GM12874 (cell line): ENCODE data around the gene TOLLIP.

Source experiments
- TF ChIP-seq, protein P1 (sequence below): IDR thresholded peaks from 2 replicates; pipeline ENCODE4 v1.5.1; 2011; ENCODE audit warnings: low read depth, mild to moderate bottlenecking, control low read depth, low read length, moderate library complexity; ENCODE audit not compliant: insufficient read depth

Gene TOLLIP

GRCh38 chr11:1297576-1298473, 11.6 kb downstream of the TOLLIP start:
- TF ChIP-seq, protein P1, sequence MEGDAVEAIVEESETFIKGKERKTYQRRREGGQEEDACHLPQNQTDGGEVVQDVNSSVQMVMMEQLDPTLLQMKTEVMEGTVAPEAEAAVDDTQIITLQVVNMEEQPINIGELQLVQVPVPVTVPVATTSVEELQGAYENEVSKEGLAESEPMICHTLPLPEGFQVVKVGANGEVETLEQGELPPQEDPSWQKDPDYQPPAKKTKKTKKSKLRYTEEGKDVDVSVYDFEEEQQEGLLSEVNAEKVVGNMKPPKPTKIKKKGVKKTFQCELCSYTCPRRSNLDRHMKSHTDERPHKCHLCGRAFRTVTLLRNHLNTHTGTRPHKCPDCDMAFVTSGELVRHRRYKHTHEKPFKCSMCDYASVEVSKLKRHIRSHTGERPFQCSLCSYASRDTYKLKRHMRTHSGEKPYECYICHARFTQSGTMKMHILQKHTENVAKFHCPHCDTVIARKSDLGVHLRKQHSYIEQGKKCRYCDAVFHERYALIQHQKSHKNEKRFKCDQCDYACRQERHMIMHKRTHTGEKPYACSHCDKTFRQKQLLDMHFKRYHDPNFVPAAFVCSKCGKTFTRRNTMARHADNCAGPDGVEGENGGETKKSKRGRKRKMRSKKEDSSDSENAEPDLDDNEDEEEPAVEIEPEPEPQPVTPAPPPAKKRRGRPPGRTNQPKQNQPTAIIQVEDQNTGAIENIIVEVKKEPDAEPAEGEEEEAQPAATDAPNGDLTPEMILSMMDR: no peak

GRCh38 chr11:1297011-1297575, 12.3 kb downstream of the TOLLIP start:
- TF ChIP-seq, protein P1: no peak

DNA sequence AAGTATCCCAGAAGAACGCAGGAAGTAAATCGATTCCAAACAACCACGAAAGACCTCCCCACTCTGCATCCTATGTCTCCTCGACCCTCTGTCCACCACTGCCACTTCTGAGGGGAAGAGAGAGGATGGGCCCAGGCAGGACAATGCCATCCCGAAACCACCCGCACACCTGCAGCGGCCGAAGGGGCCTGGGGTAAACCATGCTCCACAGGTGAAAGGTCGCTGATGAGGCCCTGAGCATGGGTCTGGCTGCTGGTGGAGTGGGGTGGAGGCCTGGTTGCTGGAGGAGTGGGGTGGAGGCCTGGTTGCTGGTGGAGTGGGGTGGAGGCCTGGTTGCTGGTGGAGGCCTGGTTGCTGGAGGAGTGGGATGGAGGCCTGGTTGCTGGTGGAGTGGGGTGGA, 13.1 kb downstream of the TOLLIP start:
- TF ChIP-seq, protein P1: no peak

GRCh38 chr11:1295591-1295990, 13.8 kb downstream of the TOLLIP start:
- TF ChIP-seq, protein P1: no peak

GRCh38 chr11:1295086-1295485, 14.3 kb downstream of the TOLLIP start:
- TF ChIP-seq, protein P1: no peak

DNA sequence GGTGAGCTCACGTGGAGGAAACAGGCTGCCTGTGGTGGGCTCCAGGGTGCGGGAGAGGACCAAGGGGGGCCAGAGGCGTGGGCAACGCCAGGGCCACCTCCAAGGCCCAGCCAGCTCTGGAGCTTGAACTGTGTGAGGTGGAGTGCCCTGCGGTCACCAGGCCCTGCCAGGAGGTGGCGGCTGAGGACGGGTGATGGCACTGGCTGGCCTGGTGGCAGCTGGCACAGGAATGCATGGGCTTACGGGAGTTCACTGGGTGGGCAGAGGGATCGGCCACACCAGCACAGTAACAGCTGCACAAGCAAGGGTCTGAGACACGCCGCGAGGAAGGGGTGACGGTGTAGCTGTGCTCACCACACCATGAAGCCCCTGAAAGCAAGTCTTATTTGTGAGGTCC, 15.8 kb downstream of the TOLLIP start:
- TF ChIP-seq, protein P1: 0 out of 2 replicates have a peak, but pooled peaks have one; percentile 27

GRCh38 chr11:1292644-1293618, 16.5 kb downstream of the TOLLIP start:
- TF ChIP-seq, protein P1: no peak
